HG03064 (cell line): Measurements from ENCODE around the gene ALDH5A1.

Experiments
- ATAC-seq: cut with Tn5 transposase; IDR thresholded peaks from one replicate; pipeline ENCODE4 v1.9.1; 2021; ENCODE audit warnings: low read depth; ENCODE audit not compliant: unreplicated experiment

Gene ALDH5A1

GRCh38 chr6:24494821-24495795, at the start of gene ALDH5A1:
Gene ALDH5A1, plus strand, starts transcription at chr6:24494969. Its CDS starts 28 bp downstream, at chr6:24494997.
- ATAC-seq: peak; percentile 69

- ATAC-seq: no peak
Measured at GRCh38 chr6:24445704-24446103, 49.1 kb upstream of the ALDH5A1 start.

GRCh38 chr6:24446670-24447069, 48.1 kb upstream of the ALDH5A1 start:
- ATAC-seq: no peak

- no peak for ATAC-seq
Measured at GRCh38 chr6:24448396-24448795, 46.4 kb upstream of the ALDH5A1 start.

GRCh38 chr6:24448828-24449525, 45.8 kb upstream of the ALDH5A1 start:
- no peak for ATAC-seq

- ATAC-seq: no peak
Measured at GRCh38 chr6:24451581-24452388, 43.0 kb upstream of the ALDH5A1 start.

GRCh38 chr6:24453921-24454320, 40.8 kb upstream of the ALDH5A1 start:
- ATAC-seq: no peak

GRCh38 chr6:24454452-24454851, 40.3 kb upstream of the ALDH5A1 start:
- ATAC-seq: no peak

GRCh38 chr6:24455061-24455460, 39.7 kb upstream of the ALDH5A1 start:
- ATAC-seq: no peak

- no peak for ATAC-seq
Measured at GRCh38 chr6:24458134-24458533, 36.6 kb upstream of the ALDH5A1 start.

- ATAC-seq: no peak
Measured at GRCh38 chr6:24458941-24459340, 35.8 kb upstream of the ALDH5A1 start.

GRCh38 chr6:24460966-24461365, 33.8 kb upstream of the ALDH5A1 start:
- ATAC-seq: no peak

- ATAC-seq: no peak
Measured at GRCh38 chr6:24464253-24465038, 30.3 kb upstream of the ALDH5A1 start.

GRCh38 chr6:24469811-24470210, 25.0 kb upstream of the ALDH5A1 start:
- ATAC-seq: no peak

- ATAC-seq: no peak
Measured at GRCh38 chr6:24472181-24472580, 22.6 kb upstream of the ALDH5A1 start.

GRCh38 chr6:24476631-24477030, 18.1 kb upstream of the ALDH5A1 start:
- ATAC-seq: no peak

- no peak for ATAC-seq
Measured at GRCh38 chr6:24477070-24477469, 17.7 kb upstream of the ALDH5A1 start.

- no peak for ATAC-seq
Measured at GRCh38 chr6:24478903-24479302, 15.9 kb upstream of the ALDH5A1 start.

GRCh38 chr6:24480705-24481104, 14.1 kb upstream of the ALDH5A1 start:
- ATAC-seq: no peak

- ATAC-seq: no peak
Measured at GRCh38 chr6:24481449-24481848, 13.3 kb upstream of the ALDH5A1 start.
